CD4-positive, CD25-positive, alpha-beta regulatory T cell (primary cell): Measurements from ENCODE around the gene VPS39. TPM values are rescaled to one million over a fixed set of nuclear protein-coding genes. Genes with fewer than 3 reads are reported as not detected.

Experiments
- ATAC-seq, 2 donors: fragments of 150-1000 bp; cut with Tn5 transposase; one replicate each; pipeline ENCODE4 v1.10.0; 2021; ENCODE audit warnings: low read depth in 2 of 2, moderate number of reproducible peaks in 2 of 2, moderate library complexity in 1 of 2
- DNase-seq, 3 donors: peaks; one replicate each; pipeline versions ENCODE4 v3.0.0 to v3.0.0-alpha.2; 2012 to 2022; ENCODE audit warnings: mixed read lengths in 1 of 3
- H3K27ac ChIP-seq: one replicate; pipeline ENCODE4 v1.7.0; 2013; ENCODE audit warnings: mild to moderate bottlenecking, low read length; ENCODE audit not compliant: insufficient read depth, poor library complexity, severe bottlenecking
- H3K27me3 ChIP-seq: one replicate; pipeline ENCODE4 v1.7.0; 2013; ENCODE audit warnings: low read length; ENCODE audit not compliant: control insufficient read depth, insufficient read depth
- H3K36me3 ChIP-seq: one replicate; pipeline ENCODE4 v1.7.0; 2013; ENCODE audit warnings: mild to moderate bottlenecking, low read length, moderate library complexity; ENCODE audit not compliant: control insufficient read depth, insufficient read depth
- H3K4me1 ChIP-seq: 2 replicates; pipeline ENCODE4 v1.7.0; 2013; ENCODE audit warnings: mild to moderate bottlenecking, low read length; ENCODE audit not compliant: insufficient read depth, control insufficient read depth, poor library complexity, severe bottlenecking
- H3K4me3 ChIP-seq: one replicate; pipeline ENCODE4 v1.7.0; 2013; ENCODE audit warnings: low read depth, mild to moderate bottlenecking, low read length, moderate library complexity
- H3K9me3 ChIP-seq, 2 experiments: 1 replicate in 1 of 2; 2 replicates in 1 of 2; pipeline ENCODE4 v1.7.0; 2013; ENCODE audit warnings: low read length in 2 of 2, mild to moderate bottlenecking in 1 of 2, moderate library complexity in 1 of 2; ENCODE audit not compliant: control insufficient read depth in 2 of 2
- H3K27ac Mint-ChIP-seq, 3 donors: one replicate each; pipeline ENCODE4 v1.8.0; 2020 to 2022; ENCODE audit warnings: mild to moderate bottlenecking in 3 of 3, mixed read lengths in 3 of 3, moderate library complexity in 2 of 3
- H3K27me3 Mint-ChIP-seq: one replicate; pipeline ENCODE4 v1.8.0; 2022; ENCODE audit warnings: mild to moderate bottlenecking, mixed read lengths
- H3K36me3 Mint-ChIP-seq: one replicate; pipeline ENCODE4 v1.8.0; 2020; ENCODE audit warnings: mixed read lengths
- H3K4me1 Mint-ChIP-seq, 4 donors: one replicate each; pipeline ENCODE4 v1.8.0; 2020 to 2022; ENCODE audit warnings: mixed read lengths in 4 of 4, mild to moderate bottlenecking in 1 of 4
- H3K4me3 Mint-ChIP-seq, 4 donors: one replicate each; pipeline ENCODE4 v1.8.0; 2020 to 2022; ENCODE audit warnings: mild to moderate bottlenecking in 4 of 4, mixed read lengths in 4 of 4, moderate library complexity in 3 of 4
- H3K9me3 Mint-ChIP-seq, 7 donors: one replicate each; pipeline ENCODE4 v1.8.0; 2020 to 2022; ENCODE audit warnings: mixed read lengths in 7 of 7, mild to moderate bottlenecking in 3 of 7, moderate library complexity in 2 of 7
- polyA plus RNA-seq, 4 donors: library from polyadenylated mRNA; unstranded; fragments of 300-500 nt; fragmentation: Illumina TruSeq; gene quantifications; one replicate each; pipeline ENCODE4 v1.2.3, GENCODE V29; 2021
- total RNA-seq: library from RNA; stranded (reverse); gene quantifications from one replicate; pipeline ENCODE4 v1.2.3, GENCODE V29; 2022

The VPS39 gene
- total and polyA plus RNA-seq, 5 donors from 2014 or later, result 28.3 to 121 (median 29.2) TPM

DNA sequence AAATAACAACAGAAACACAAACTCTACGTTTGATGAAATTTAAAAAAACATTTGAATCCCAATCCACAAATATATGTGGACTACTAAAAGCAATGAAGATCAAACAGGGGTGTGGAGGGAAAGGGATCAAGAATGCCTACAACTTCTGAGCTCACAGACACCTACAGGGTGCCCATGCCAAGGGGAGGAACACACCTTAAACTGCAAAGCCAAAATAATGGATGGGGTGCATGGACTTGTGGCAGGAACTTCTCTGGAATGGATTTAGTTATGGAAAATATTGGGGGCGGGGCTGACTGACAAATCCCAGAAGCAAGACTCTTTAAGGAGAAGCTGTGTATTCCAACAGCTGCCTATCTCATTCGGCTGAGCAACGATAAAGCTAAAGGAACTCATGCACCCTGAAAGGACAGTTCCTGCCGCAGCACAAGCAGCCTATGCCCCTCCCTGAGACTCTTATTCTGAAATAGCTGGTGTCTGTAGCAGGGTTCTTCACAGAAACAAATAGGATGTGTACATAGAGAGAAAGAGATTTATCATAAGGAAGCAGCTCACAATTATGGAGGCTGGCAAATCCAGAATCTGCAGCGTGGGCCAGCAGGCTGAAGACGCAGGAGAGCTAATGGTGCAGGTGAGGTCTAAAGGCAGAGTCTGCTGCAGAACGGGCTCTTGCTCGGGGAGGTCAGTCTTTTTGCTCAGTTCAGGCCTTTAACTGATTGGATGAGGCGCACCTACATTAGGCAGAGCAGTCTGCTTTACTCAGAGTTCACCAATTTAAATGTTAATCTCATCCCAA is 89.3 kb downstream of the VPS39 start:
- peaks cover 0 to 4% (median 0%) of the 10 kb centered on the region in 7 donors for H3K9me3 Mint-ChIP-seq
- H3K36me3 ChIP-seq, result no peaks in the 10 kb centered on the region
- H3K36me3 Mint-ChIP-seq, result no peaks in the 10 kb centered on the region
- no peaks in the 10 kb centered on the region for H3K9me3 ChIP-seq
- H3K4me1 ChIP-seq, result no peaks in the 10 kb centered on the region
- H3K27me3 Mint-ChIP-seq, result peaks cover 19% of the 10 kb centered on the region
- no peak overlapping the region for H3K27ac ChIP-seq
- ATAC-seq, result no peak
- H3K4me3 ChIP-seq, result no peak overlapping the region
- H3K4me3 Mint-ChIP-seq, result peak overlapping the region in 1 of 4 donors; percentile 32
- H3K27me3 ChIP-seq, result peaks cover 8% of the 10 kb centered on the region
- DNase-seq, result peak in 1 of 3 donors; percentile 59
- no peak overlapping the region for H3K27ac Mint-ChIP-seq
- peaks cover 0 to 3% (median 0%) of the 10 kb centered on the region in 4 donors for H3K4me1 Mint-ChIP-seq

DNA sequence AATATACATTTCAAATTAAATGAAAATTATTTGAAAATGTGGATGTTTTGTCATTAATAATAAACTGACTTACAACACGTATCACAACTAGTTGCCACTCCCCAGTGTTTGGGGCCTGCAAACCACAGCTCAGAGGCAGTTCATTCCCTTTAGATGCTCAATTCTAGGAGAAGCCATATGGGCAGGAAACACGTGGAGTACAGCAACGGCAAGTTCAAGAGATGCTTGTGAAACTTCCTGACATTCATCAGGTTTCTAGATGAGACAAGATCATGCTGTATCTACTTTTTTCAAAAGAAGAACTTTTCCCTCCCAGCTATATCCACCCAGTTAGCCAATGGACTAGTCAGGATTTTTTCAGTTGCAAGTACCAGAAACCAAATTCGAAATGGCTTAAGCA is 96.2 kb downstream of the VPS39 start:
- ATAC-seq (no peak), DNase-seq (peak in 1 of 3 donors; percentile 22)
- Mint-ChIP-seq H3K4me3 (no peak overlapping the region), H3K9me3 (peaks cover 0 to 8% (median 1%) of the 10 kb centered on the region in 7 donors), H3K4me1 (peaks cover 0 to 4% (median 2%) of the 10 kb centered on the region in 4 donors), H3K27ac (no peak overlapping the region), H3K27me3 (peaks cover 42% of the 10 kb centered on the region), H3K36me3 (no peaks in the 10 kb centered on the region)
- Histone ChIP-seq H3K4me1 (no peaks in the 10 kb centered on the region), H3K4me3 (no peak overlapping the region), H3K27ac (no peak overlapping the region), H3K9me3 (no peaks in the 10 kb centered on the region), H3K36me3 (no peaks in the 10 kb centered on the region), H3K27me3 (peaks cover 15% of the 10 kb centered on the region)

DNA sequence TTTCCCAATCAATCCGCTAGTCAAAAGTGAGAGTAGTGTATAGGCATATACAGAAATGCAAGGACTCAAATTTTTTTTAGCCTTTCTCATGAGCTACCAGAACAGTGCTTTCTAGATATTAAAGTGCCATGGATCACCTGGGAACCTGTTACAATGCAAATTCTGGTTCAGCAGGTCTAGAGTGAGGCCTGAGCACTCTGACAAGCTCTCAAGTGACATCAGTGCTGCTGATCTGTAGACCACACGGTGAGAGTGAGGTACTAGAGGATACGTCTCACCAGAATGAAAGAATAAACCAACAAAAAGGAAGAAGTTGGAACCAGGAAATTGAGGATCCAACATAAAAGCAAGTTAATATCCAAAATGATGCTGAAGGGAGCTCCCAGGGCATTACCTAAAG is 97.7 kb downstream of the VPS39 start:
- no peak for DNase-seq
- peaks cover 52% of the 10 kb centered on the region for H3K27me3 Mint-ChIP-seq
- Histone ChIP-seq H3K9me3 (no peaks in the 10 kb centered on the region), H3K36me3 (no peaks in the 10 kb centered on the region), H3K27ac (no peak overlapping the region), H3K4me1 (no peaks in the 10 kb centered on the region), H3K27me3 (peaks cover 15% of the 10 kb centered on the region), H3K4me3 (no peak overlapping the region)
- H3K36me3 Mint-ChIP-seq, result no peaks in the 10 kb centered on the region
- no peak for ATAC-seq
- peaks cover 0 to 4% (median 2%) of the 10 kb centered on the region in 4 donors for H3K4me1 Mint-ChIP-seq
- H3K4me3 Mint-ChIP-seq, result no peak overlapping the region
- H3K9me3 Mint-ChIP-seq, result peaks cover 0 to 4% (median 1%) of the 10 kb centered on the region in 7 donors
- no peak overlapping the region for H3K27ac Mint-ChIP-seq

DNA sequence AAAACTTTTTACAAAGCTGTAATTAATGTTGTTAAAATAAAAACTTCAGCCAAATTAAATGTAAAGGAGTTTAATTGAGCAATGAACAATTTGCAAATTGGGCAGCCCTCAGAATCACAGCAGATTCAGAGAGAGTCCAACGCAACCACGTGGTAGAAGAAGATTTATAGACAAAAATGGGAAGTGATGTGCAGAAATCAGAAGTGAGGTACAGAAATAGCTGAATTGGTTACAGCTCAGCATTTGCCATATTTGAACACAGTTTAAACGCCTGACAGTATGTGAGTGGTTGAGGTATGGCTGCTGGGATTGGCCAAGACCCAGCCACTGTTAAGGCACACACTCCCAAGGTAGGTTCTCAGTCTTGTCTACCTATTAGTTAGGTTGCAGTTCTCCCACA is 99.3 kb downstream of the VPS39 start:
- no peak overlapping the region for H3K27ac Mint-ChIP-seq
- no peak overlapping the region for H3K27ac ChIP-seq
- H3K4me3 Mint-ChIP-seq, result no peak overlapping the region
- DNase-seq, result no peak
- H3K9me3 ChIP-seq, result no peaks in the 10 kb centered on the region
- H3K36me3 Mint-ChIP-seq, result no peaks in the 10 kb centered on the region
- H3K4me1 Mint-ChIP-seq, result peaks cover 0 to 4% (median 2%) of the 10 kb centered on the region in 4 donors
- ATAC-seq, result no peak
- peaks cover 15% of the 10 kb centered on the region for H3K27me3 ChIP-seq
- no peaks in the 10 kb centered on the region for H3K4me1 ChIP-seq
- H3K27me3 Mint-ChIP-seq, result peaks cover 52% of the 10 kb centered on the region
- peaks cover 0 to 4% (median 1%) of the 10 kb centered on the region in 7 donors for H3K9me3 Mint-ChIP-seq
- no peaks in the 10 kb centered on the region for H3K36me3 ChIP-seq
- no peak overlapping the region for H3K4me3 ChIP-seq

Other genes with a start within 250 kb of the VPS39 start
- 57.8 TPM for gene EHD4, start 235.7 kb downstream of the VPS39 start, total RNA-seq
- 10 to 100 TPM in 3 of 4 donors, 1 to 10 TPM in 1; 9.3 to 14.2 (median 13.5) TPM for gene EHD4, start 235.7 kb downstream of the VPS39 start, polyA plus RNA-seq
- not detected for gene PLA2G4E, start 187.3 kb downstream of the VPS39 start, total RNA-seq
- not detected for gene PLA2G4E, start 187.3 kb downstream of the VPS39 start, polyA plus RNA-seq
- gene PLA2G4D, start 113.7 kb downstream of the VPS39 start, total RNA-seq, result not detected
- gene PLA2G4D, start 113.7 kb downstream of the VPS39 start, polyA plus RNA-seq, result not detected
- not detected for gene PLA2G4F, start 51.7 kb downstream of the VPS39 start, total RNA-seq
- gene PLA2G4F, start 51.7 kb downstream of the VPS39 start, polyA plus RNA-seq, result not detected
- 33.8 TPM for gene GANC, start 64.9 kb upstream of the VPS39 start, total RNA-seq
- gene GANC, start 64.9 kb upstream of the VPS39 start, polyA plus RNA-seq, result 10 to 100 TPM; 10.2 to 15.0 (median 14.0) TPM
- 75.0 TPM for gene TMEM87A, start 65.1 kb upstream of the VPS39 start, total RNA-seq
- gene TMEM87A, start 65.1 kb upstream of the VPS39 start, polyA plus RNA-seq, result 10 to 100 TPM; 60.8 to 82.1 (median 67.1) TPM
- 15.6 TPM for gene CAPN3, start 151.2 kb upstream of the VPS39 start, total RNA-seq
- gene CAPN3, start 151.2 kb upstream of the VPS39 start, polyA plus RNA-seq, result under 1 TPM in 1 of 4 donors, not detected in 3; 0.21 TPM